ENCODE results near the gene TMPRSS7. TPM values are rescaled to one million over a fixed set of nuclear protein-coding genes. Genes with fewer than 3 reads are reported as not detected.

Gene TMPRSS7
- total and polyA plus RNA-seq, 3 donors from 2014 or later: 2.0 to 5.8 (median 2.8) TPM

GRCh38 chr3:112001526-112001925 lies 33.0 kb upstream of the TMPRSS7 start:
- no peak for DNase-seq
- Histone ChIP-seq H3K9me3 (no peaks in the 10 kb centered on the region), H3K4me3 (no peak overlapping the region), H3K27ac (no peak overlapping the region), H3K36me3 (ENCODE audit: low read depth, missing control alignments) (no peaks in the 10 kb centered on the region), H3K27me3 (no peaks in the 10 kb centered on the region), H3K4me1 (peaks cover 10% of the 10 kb centered on the region)
- intact Hi-C loops (cut with DNase I; ENCODE audit: low total_unique reads): no loop called here
- TF ChIP-seq POLR2A (IDR thresholded peaks at IDR 0.05) (no peak), CTCF (IDR thresholded peaks at IDR 0.05) (no peak)
- 96 to 98% methylated on average over 2 of the region's 2 CpGs for WGBS, 2 donors

- H3K9me3 ChIP-seq: no peaks in the 10 kb centered on the region
- TF ChIP-seq CTCF (IDR thresholded peaks at IDR 0.05) (no peak), POLR2A (IDR thresholded peaks at IDR 0.05) (no peak)
- WGBS, 2 donors: 71 to 78% methylated on average over 8 of the region's 8 CpGs
- no peak overlapping the region for H3K27ac ChIP-seq
- H3K27me3 ChIP-seq: no peaks in the 10 kb centered on the region
- no peak for DNase-seq
- H3K4me1 ChIP-seq: peaks cover 10% of the 10 kb centered on the region
- intact Hi-C loops (cut with DNase I; ENCODE audit: low total_unique reads): no loop called here
- no peak overlapping the region for H3K4me3 ChIP-seq
- no peaks in the 10 kb centered on the region for H3K36me3 ChIP-seq (ENCODE audit: low read depth, missing control alignments)
These were observed 32.2 kb upstream of the TMPRSS7 start for GRCh38 chr3:112002096-112002971.

GRCh38 chr3:112003321-112004080 lies 31.0 kb upstream of the TMPRSS7 start:
- intact Hi-C loops (cut with DNase I; ENCODE audit: low total_unique reads): no loop called here
- no peak for DNase-seq
- H3K4me3 ChIP-seq: no peak overlapping the region
- no peaks in the 10 kb centered on the region for H3K9me3 ChIP-seq
- 78 to 83% methylated on average over 4 of the region's 4 CpGs for WGBS, 2 donors
- no peaks in the 10 kb centered on the region for H3K27me3 ChIP-seq
- H3K4me1 ChIP-seq: peaks cover 10% of the 10 kb centered on the region
- H3K27ac ChIP-seq: no peak overlapping the region
- H3K36me3 ChIP-seq (ENCODE audit: low read depth, missing control alignments): no peaks in the 10 kb centered on the region
- TF ChIP-seq CTCF (IDR thresholded peaks at IDR 0.05) (no peak), POLR2A (IDR thresholded peaks at IDR 0.05) (no peak)

GRCh38 chr3:112004187-112004586 lies 30.3 kb upstream of the TMPRSS7 start:
- no peak for DNase-seq
- Histone ChIP-seq H3K9me3 (no peaks in the 10 kb centered on the region), H3K4me1 (peaks cover 4% of the 10 kb centered on the region), H3K36me3 (ENCODE audit: low read depth, missing control alignments) (no peaks in the 10 kb centered on the region), H3K27me3 (no peaks in the 10 kb centered on the region), H3K27ac (no peak overlapping the region), H3K4me3 (no peak overlapping the region)
- TF ChIP-seq CTCF (IDR thresholded peaks at IDR 0.05): no peak
- TF ChIP-seq POLR2A (IDR thresholded peaks at IDR 0.05): no peak
- intact Hi-C loops (cut with DNase I; ENCODE audit: low total_unique reads): no loop called here
- WGBS, 2 donors: 80 to 85% methylated on average over 2 of the region's 2 CpGs
